ENCODE data around the gene ASAP3. TPM values are rescaled to one million over a fixed set of nuclear protein-coding genes. Genes with fewer than 3 reads are reported as not detected.

ASAP3 gene
- total RNA-seq, 1 donor from 2014 or later, result 11.5 TPM

DNA sequence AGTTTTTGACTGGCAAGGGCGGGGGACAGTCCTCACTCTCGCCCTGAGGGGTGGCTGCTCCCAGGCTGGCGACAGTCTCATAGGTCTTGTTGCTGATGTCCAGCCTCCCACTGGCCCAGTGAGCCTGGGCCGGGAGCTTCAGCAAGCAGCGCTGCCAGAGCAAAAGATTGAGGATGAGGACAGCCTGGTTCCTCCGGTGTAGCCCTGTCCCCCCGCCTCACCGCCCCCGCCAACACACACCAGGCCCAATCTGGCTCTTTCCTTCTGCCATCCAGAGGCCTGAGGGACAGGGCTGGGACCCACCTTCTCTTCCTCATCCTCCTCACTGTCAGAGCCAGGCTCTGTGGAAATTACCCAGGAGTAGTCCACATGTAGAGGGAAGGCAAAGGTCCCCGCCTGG, 50.9 kb downstream of the ASAP3 start:
- no peak for DNase-seq (ENCODE audit: low read depth)

GRCh38 chr1:23431431-23431830, 52.5 kb downstream of the ASAP3 start:
- H3K4me3 ChIP-seq (ENCODE audit: low read depth, low read length), result no peak overlapping the region
- no peak for DNase-seq (ENCODE audit: low read depth)
- TF ChIP-seq, protein P1, sequence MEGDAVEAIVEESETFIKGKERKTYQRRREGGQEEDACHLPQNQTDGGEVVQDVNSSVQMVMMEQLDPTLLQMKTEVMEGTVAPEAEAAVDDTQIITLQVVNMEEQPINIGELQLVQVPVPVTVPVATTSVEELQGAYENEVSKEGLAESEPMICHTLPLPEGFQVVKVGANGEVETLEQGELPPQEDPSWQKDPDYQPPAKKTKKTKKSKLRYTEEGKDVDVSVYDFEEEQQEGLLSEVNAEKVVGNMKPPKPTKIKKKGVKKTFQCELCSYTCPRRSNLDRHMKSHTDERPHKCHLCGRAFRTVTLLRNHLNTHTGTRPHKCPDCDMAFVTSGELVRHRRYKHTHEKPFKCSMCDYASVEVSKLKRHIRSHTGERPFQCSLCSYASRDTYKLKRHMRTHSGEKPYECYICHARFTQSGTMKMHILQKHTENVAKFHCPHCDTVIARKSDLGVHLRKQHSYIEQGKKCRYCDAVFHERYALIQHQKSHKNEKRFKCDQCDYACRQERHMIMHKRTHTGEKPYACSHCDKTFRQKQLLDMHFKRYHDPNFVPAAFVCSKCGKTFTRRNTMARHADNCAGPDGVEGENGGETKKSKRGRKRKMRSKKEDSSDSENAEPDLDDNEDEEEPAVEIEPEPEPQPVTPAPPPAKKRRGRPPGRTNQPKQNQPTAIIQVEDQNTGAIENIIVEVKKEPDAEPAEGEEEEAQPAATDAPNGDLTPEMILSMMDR (conservative IDR thresholded peaks at IDR 0.05; ENCODE audit: low read depth, low read length), result no peak

More for the DNA sequence above, 50.9 kb downstream of the ASAP3 start:
- TF ChIP-seq, protein P1 (conservative IDR thresholded peaks at IDR 0.05; ENCODE audit: low read depth, low read length), result no peak
- no peak overlapping the region for H3K4me3 ChIP-seq (ENCODE audit: low read depth, low read length)

GRCh38 chr1:23430803-23431202, 53.2 kb downstream of the ASAP3 start:
- no peak overlapping the region for H3K4me3 ChIP-seq (ENCODE audit: low read depth, low read length)
- no peak for DNase-seq (ENCODE audit: low read depth)
- TF ChIP-seq, protein P1 (conservative IDR thresholded peaks at IDR 0.05; ENCODE audit: low read depth, low read length), result no peak

DNA sequence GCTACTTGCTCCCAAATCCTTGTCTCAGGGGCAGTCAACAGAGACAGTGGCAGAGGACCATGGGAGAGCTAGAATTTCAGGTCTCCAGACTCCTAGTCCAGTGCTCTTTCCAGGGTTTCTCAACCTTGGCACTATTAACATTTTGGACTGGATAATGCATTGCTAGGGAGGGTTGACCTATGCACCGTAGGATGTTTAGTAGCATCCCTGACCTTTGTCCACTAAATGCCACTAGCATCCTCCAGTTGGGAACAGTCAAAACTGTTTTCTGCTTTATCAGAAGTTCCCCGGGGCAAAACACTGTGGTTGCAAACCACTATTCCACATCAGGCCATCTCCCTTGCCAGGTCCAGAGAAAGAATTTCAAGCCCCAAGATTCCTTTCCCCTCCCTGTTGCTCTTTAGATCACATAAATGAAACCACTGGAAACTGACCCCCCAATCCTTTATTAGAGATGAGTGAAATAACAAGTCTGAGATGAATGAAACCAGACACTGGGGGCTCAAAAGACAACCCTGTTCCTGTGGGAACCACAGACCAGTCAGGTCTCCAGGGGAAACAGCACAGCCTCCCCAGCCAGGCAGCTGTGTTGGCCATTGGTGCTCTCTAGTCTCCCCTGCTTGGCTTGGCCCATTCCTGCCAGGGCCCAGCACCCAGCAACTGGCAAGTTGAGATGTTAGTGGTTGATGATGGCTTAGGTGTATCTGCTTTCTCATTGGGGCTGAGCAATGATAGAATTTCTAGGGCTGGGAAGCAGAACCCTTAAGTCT, 55.7 kb downstream of the ASAP3 start:
- H3K4me3 ChIP-seq (ENCODE audit: low read depth, low read length), result no peak overlapping the region
- DNase-seq (ENCODE audit: low read depth), result no peak
- TF ChIP-seq, protein P1 (conservative IDR thresholded peaks at IDR 0.05; ENCODE audit: low read depth, low read length), result no peak

GRCh38 chr1:23427550-23427949, 56.4 kb downstream of the ASAP3 start:
- no peak overlapping the region for H3K4me3 ChIP-seq (ENCODE audit: low read depth, low read length)
- TF ChIP-seq, protein P1 (conservative IDR thresholded peaks at IDR 0.05; ENCODE audit: low read depth, low read length), result no peak
- no peak for DNase-seq (ENCODE audit: low read depth)

DNA sequence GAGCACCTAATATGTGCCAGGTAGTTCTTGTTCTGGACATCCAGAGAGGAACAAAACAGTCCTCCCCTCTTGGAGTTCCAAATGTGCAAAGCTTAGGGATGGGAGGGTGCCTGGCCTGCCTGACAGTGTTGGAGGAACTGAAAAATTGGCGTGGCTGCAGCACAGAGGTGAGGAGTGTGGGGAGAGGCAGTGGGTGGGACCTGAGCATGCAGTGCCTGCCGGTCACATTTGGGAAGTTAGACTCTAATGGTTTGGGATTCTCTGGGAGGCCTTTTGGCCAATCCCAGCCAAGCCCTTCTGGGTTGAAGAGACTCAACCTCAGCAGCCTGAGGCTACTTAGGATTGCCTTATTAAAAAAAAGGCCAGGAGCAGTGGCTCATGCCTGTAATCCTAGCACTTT, 57.2 kb downstream of the ASAP3 start:
- TF ChIP-seq, protein P1 (conservative IDR thresholded peaks at IDR 0.05; ENCODE audit: low read depth, low read length), result no peak
- H3K4me3 ChIP-seq (ENCODE audit: low read depth, low read length), result no peak overlapping the region

DNA sequence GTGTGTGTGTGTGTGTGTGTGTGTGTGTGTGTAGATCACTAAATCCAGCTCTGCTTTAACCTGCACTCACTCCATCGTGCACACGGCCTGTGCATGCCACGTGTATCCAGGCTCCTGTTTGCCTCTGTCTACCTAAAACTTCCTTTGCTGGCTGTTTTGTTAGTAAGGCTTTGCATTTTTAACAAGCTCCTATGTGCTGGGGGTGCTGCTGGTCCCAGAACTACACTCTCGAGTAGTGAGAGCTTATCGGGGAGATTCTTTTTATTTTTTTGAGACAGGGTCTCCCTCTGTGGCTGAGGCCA, 58.8 kb downstream of the ASAP3 start:
- TF ChIP-seq, protein P1 (conservative IDR thresholded peaks at IDR 0.05; ENCODE audit: low read depth, low read length), result no peak
- no peak for DNase-seq (ENCODE audit: low read depth)
- H3K4me3 ChIP-seq (ENCODE audit: low read depth, low read length), result peak overlapping the region; percentile 46

More for the DNA sequence above, 57.2 kb downstream of the ASAP3 start:
- DNase-seq (ENCODE audit: low read depth), result no peak

All from epithelial cell of proximal tubule (primary cell).